Heart left ventricle (tissue), 16 donors: Measurements from ENCODE around the gene IPO7. TPM values are rescaled to one million over a fixed set of nuclear protein-coding genes. Genes with fewer than 3 reads are reported as not detected.

Experiments used
- ATAC-seq, 4 donors: fragments of 200-7000 bp; cut with Tn5 transposase; one replicate each; pipeline ENCODE4 v1.9.1; 2020 to 2022; ENCODE audit warnings: moderate library complexity in 4 of 4, mild to moderate bottlenecking in 3 of 4, moderate number of reproducible peaks in 1 of 4
- DNase-seq, 5 donors: peaks; one replicate each; pipeline ENCODE4 v3.0.0-alpha.2; 2020
- H3K27ac ChIP-seq, 12 donors: fragments of 200-600 bp; sonication (generic) in 4 of 12; one replicate each; pipeline versions ENCODE4 v1.5.0 to v1.8.0; 2016 to 2022; ENCODE audit warnings: mild to moderate bottlenecking in 2 of 12
- H3K27me3 ChIP-seq, 9 donors: fragments of 200-600 bp; sonication (generic) in 2 of 9; one replicate each; pipeline versions ENCODE4 v1.5.1 to v1.8.0; 2016 to 2022; ENCODE audit warnings: mild to moderate bottlenecking in 3 of 9
- H3K36me3 ChIP-seq, 9 donors: fragments of 200-600 bp; sonication (generic) in 2 of 9; one replicate each; pipeline versions ENCODE4 v1.5.0 to v1.8.0; 2018 to 2022; ENCODE audit warnings: mild to moderate bottlenecking in 2 of 9
- H3K4me1 ChIP-seq, 12 donors: fragments of 200-600 bp; sonication (generic) in 4 of 12; one replicate each; pipeline versions ENCODE4 v1.5.0 to v1.8.0; 2016 to 2022; ENCODE audit warnings: mild to moderate bottlenecking in 3 of 12
- H3K4me3 ChIP-seq, 12 donors: fragments of 200-600 bp; sonication (generic) in 4 of 12; one replicate each; pipeline versions ENCODE4 v1.5.0 to v1.8.0; 2017 to 2022; ENCODE audit warnings: mild to moderate bottlenecking in 9 of 12, moderate library complexity in 4 of 12
- H3K9me3 ChIP-seq, 12 donors: fragments of 200-600 bp; sonication (generic) in 4 of 12; one replicate each; pipeline versions ENCODE4 v1.5.0 to v1.8.0; 2016 to 2022; ENCODE audit warnings: mild to moderate bottlenecking in 1 of 12
- POLR2A ChIP-seq, 2 donors: fragments of 450-650 bp; IDR thresholded peaks; one replicate each; pipeline ENCODE4 v1.6.1; 2017; ENCODE audit warnings: antibody characterized with exemption in 2 of 2, mild to moderate bottlenecking in 2 of 2, moderate library complexity in 2 of 2
- WGBS, 4 donors: extraction: QIAGEN DNeasy Blood & Tissue Kit in 2 of 4; methylation state at CpG; one replicate each; pipeline versions ENCODE4 v1.1.5 to v1.1.7; 2013 to 2018; 5-methylcytosine and 5-hydroxymethylcytosine counted together
- intact Hi-C, 10 donors: fragments of 100-400 bp; cut with DNase I; formaldehyde crosslinking; loops; one replicate each; pipeline versions ENCODE4 v1.11.1 to v1.14.2; 2022
- polyA plus RNA-seq, 2 donors: library from polyadenylated mRNA; stranded (reverse); fragments of 200-250 nt; gene quantifications; one replicate each; pipeline ENCODE4 v1.2.3, GENCODE V29; 2013
- total RNA-seq, 9 donors: library from RNA; depleted of rRNA in 2 of 9; stranded (reverse); fragments of >200 nt in 2 of 9; fragmentation: NEBNext Ultra II Directional in 3 of 9; extraction: Animal tissue kit (Norgen Biotek cat#: 25700) in 3 of 9; gene quantifications; one replicate each; pipeline versions ENCODE4 v1.1.0 to v1.2.4, GENCODE V29; 2016 to 2023
- TF ChIP-seq, protein P1 (sequence below), 12 donors: fragments of 200-600 bp; sonication (generic) in 4 of 12; IDR thresholded peaks; one replicate each; pipeline versions ENCODE4 v1.5.0 to v1.8.0; 2018 to 2022; ENCODE audit warnings: antibody characterized with exemption in 12 of 12, mild to moderate bottlenecking in 5 of 12
- donor health status: ischemic (EF 13 %, LVEDD 7.1; RV severe dilation, severe dysfunction).
- donor health status: healthy with polysubstance abuse.
- donor health status: DM: no; HTN: yes; CAD: no.
- donor health status: DM: no; HTN: no; CAD: no.
- donor health status: ischemic (EF 25% LVEDD 6.9; RV normal size, moderate dysfunction).
- donor health status: ischemic (EF 25% LVEDD 5.7; RV mildly dilated, moderate dysfunction).
- donor health status: healthy.
- donor health status: DM: yes; HTN: yes; CAD: no.
- donor health status: ischemic (EF 35%, LVEDD 5.7; RV mildly dilated, moderate dysfunction).
- donor health status: nonischemic (EF 11% LVEDD 7.7; RV severe dilation, severe dysfunction).
- donor health status: DM: yes; HTN: yes; CAD: no.
- donor health status: PGD.
- donor health status: ischemic (EF 29% LVEDD 5.4; RV normal size, mild dysfunction).
- donor health status: nonischemic (EF 23%, LVEDD 6.1; RV moderate dilation, normal function).

Gene IPO7
- total and polyA plus RNA-seq, 11 donors = 25.6 to 200 (median 141) TPM

DNA sequence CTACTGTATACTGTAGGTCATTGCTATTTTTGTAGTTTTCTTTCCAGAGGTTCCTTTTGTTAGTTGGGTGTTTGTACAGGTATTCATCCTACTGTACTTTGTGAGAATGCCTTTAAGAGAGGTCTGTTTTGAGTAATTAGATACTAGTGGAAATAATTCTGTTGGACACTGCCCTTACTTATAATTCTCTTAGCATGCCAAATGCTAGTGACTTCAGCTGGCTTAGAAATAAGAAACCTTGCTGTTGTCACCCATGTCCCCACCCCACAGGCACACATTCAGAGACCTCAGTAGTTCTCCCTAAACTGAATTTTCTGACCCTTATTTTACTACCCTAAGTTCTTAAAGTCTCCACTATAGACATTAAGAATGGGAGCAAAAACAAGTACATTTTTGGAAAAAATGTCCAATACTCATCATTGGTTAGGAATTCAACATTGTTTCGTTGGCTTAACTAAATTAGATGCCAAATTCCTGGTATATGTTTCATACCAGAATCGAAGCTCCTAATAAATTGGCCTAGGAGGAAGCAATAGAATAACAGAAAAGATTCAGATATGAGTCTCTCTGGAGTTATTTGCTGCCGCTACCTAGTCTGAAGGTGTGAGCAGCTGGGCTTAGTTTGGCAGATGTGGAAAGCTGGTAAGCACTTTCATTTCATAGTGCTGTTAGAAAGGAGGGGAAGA is 104.8 kb downstream of the IPO7 start:
- no peak for DNase-seq
- intact Hi-C loops = no loop called here
- TF ChIP-seq, protein P1, sequence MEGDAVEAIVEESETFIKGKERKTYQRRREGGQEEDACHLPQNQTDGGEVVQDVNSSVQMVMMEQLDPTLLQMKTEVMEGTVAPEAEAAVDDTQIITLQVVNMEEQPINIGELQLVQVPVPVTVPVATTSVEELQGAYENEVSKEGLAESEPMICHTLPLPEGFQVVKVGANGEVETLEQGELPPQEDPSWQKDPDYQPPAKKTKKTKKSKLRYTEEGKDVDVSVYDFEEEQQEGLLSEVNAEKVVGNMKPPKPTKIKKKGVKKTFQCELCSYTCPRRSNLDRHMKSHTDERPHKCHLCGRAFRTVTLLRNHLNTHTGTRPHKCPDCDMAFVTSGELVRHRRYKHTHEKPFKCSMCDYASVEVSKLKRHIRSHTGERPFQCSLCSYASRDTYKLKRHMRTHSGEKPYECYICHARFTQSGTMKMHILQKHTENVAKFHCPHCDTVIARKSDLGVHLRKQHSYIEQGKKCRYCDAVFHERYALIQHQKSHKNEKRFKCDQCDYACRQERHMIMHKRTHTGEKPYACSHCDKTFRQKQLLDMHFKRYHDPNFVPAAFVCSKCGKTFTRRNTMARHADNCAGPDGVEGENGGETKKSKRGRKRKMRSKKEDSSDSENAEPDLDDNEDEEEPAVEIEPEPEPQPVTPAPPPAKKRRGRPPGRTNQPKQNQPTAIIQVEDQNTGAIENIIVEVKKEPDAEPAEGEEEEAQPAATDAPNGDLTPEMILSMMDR (IDR thresholded peaks at IDR 0.05) = no peak
- no peak for TF ChIP-seq POLR2A (IDR thresholded peaks at IDR 0.05)
- H3K27me3 ChIP-seq = no peaks in the 10 kb centered on the region
- 90 to 98% (median 94%) methylated on average over 3 of the region's 3 CpGs for WGBS, 4 donors
- H3K27ac ChIP-seq = no peak overlapping the region
- H3K4me3 ChIP-seq = no peak overlapping the region
- H3K36me3 ChIP-seq = peaks cover 0 to 90% (median 77%) of the 10 kb centered on the region in 9 donors
- H3K9me3 ChIP-seq = no peaks in the 10 kb centered on the region
- no peaks in the 10 kb centered on the region for H3K4me1 ChIP-seq
- no peak for ATAC-seq

DNA sequence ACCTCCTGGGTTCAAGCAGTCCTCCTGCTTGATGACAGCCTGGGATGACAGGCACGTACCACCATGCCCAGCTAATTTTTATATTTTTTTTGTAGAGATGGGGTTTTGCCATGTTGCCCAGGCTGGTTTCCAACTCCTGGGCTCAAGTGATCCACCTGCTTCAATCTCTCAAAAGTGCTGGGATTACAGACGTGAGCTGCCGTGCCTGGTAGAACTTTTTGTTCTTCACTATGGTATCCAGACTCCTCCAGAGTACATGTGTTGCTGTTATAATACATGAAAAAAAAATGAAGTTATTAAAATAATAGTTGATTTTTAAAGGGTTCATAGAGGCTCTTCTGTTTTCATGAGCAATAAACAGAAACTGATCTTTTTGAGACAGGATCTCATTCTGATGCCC is 105.9 kb downstream of the IPO7 start:
- Histone ChIP-seq H3K36me3 (peaks cover 0 to 95% (median 83%) of the 10 kb centered on the region in 9 donors), H3K9me3 (no peaks in the 10 kb centered on the region), H3K27me3 (no peaks in the 10 kb centered on the region), H3K4me1 (no peaks in the 10 kb centered on the region), H3K4me3 (no peak overlapping the region), H3K27ac (no peak overlapping the region)
- DNase-seq = no peak
- 89 to 98% (median 94%) methylated on average over 3 of the region's 3 CpGs for WGBS, 4 donors
- no peak for ATAC-seq
- TF ChIP-seq, protein P1 (IDR thresholded peaks at IDR 0.05) = no peak
- TF ChIP-seq POLR2A (IDR thresholded peaks at IDR 0.05) = no peak
- intact Hi-C loops = loop anchor here in 2 of 10 donors (10.0 kb wide), 3 partner anchors 56 to 336 kb away; no protein-coding TSS in a partner anchor

DNA sequence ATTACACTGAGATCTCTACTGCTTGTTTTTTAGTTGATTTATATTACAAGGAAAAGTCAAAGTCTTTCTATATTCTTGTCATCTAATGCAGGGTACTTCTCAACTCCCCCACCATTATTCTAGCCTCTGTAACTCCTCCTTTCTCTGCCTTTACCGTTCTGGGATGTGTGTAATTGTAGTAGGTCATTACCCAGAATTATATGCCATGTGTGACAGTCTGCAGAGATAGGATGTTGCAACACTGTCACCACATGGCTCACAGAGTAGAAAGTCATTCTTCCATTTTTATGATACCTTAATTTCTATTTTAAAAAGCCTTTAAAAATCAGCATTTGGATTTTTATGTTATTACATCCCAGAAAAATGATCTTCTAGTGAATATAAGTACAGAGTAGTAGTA is 109.0 kb downstream of the IPO7 start:
- no peak overlapping the region for H3K27ac ChIP-seq
- H3K4me1 ChIP-seq = no peaks in the 10 kb centered on the region
- H3K4me3 ChIP-seq = no peak overlapping the region
- H3K27me3 ChIP-seq = no peaks in the 10 kb centered on the region
- DNase-seq (no peak), ATAC-seq (no peak)
- intact Hi-C loops = loop anchor here in 2 of 10 donors (10.0 kb wide), 3 partner anchors 59 to 339 kb away; no protein-coding TSS in a partner anchor
- H3K9me3 ChIP-seq = no peaks in the 10 kb centered on the region
- TF ChIP-seq, protein P1 (IDR thresholded peaks at IDR 0.05) = no peak
- TF ChIP-seq POLR2A (IDR thresholded peaks at IDR 0.05) = no peak
- 25 to 45% (median 28%) methylated on average over 1 of the region's 1 CpG for WGBS, 4 donors
- peaks cover 2 to 99% (median 85%) of the 10 kb centered on the region in 9 donors for H3K36me3 ChIP-seq

DNA sequence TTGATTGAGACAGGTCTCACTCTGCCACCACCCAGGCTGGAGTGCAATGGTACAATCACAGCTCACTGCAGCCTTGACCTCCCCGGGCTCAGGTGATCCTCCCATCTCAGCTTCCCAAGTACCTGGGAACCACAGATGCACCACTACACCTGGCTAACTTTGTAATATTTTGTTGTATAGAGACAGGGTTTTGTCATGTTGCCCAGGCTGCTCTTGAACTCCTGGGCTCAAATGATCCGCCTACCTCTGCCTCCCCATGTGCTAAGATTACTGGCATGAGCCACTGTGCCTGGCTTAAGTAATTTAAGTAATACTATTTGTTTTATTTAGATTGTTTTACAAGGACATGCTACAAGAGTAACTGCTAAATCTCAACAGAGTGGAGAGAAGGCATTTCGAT is 109.9 kb downstream of the IPO7 start:
- 90 to 98% (median 96%) methylated on average over 3 of the region's 3 CpGs for WGBS, 4 donors
- no peak for DNase-seq
- intact Hi-C loops = loop anchor here in 2 of 10 donors (10.0 kb wide), 3 partner anchors 60 to 340 kb away; no protein-coding TSS in a partner anchor

More for the DNA sequence above, 109.9 kb downstream of the IPO7 start:
- Histone ChIP-seq H3K36me3 (peaks cover 2 to 100% (median 85%) of the 10 kb centered on the region in 9 donors), H3K9me3 (no peaks in the 10 kb centered on the region), H3K27me3 (no peaks in the 10 kb centered on the region), H3K4me1 (no peaks in the 10 kb centered on the region), H3K27ac (no peak overlapping the region), H3K4me3 (no peak overlapping the region)
- no peak for ATAC-seq
- no peak for TF ChIP-seq POLR2A (IDR thresholded peaks at IDR 0.05)
- TF ChIP-seq, protein P1 (IDR thresholded peaks at IDR 0.05) = no peak
